SK-N-SH (cell line): ENCODE results near the gene GCM1.

ENCODE experiments used
- EZH2phosphoT487 ChIP-seq: fragments of 200-600 bp; sonication (generic); IDR thresholded peaks from 2 replicates; pipeline ENCODE4 v1.6.1; 2017; ENCODE audit warnings: low read depth, mixed run types, mild to moderate bottlenecking, antibody characterized with exemption, moderate library complexity, borderline replicate concordance
- POLR2AphosphoS5 ChIP-seq: IDR thresholded peaks from 2 replicates; pipeline ENCODE4 v1.6.1; 2012; ENCODE audit warnings: low read depth, low read length

DNA sequence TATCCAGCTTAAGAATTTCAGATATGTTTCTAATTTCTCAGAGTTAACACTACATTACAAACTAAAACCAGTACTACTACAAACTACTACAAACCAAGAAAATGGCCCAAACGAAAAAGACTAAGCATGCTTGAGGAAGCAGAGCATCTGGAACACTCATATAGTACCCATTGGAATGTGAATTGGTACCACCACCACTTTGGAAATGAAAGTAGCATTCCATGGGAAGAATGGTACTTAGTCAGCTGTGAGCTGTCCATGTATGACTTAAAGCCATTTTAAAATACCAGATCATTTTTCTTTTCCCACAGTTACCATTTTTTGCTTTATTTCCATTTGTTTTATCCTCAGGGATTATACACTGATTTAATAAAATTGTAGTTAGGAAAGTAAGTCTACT is 52.9 kb downstream of the GCM1 start:
- no peak for TF ChIP-seq POLR2AphosphoS5
- no peak for TF ChIP-seq EZH2phosphoT487
